GM10847 (cell line): ENCODE measurements around the gene PATJ.

Source experiments
- POLR2A ChIP-seq: IDR thresholded peaks from 2 replicates; pipeline ENCODE4 v1.6.1; 2011; ENCODE audit not compliant: insufficient read length; ENCODE audit errors: extremely low read depth

PATJ gene

GRCh38 chr1:61742620-61743430, 545 bp downstream of the PATJ start:
- no peak for TF ChIP-seq POLR2A

GRCh38 chr1:61743431-61743705, 1.1 kb downstream of the PATJ start:
- TF ChIP-seq POLR2A: no peak

DNA sequence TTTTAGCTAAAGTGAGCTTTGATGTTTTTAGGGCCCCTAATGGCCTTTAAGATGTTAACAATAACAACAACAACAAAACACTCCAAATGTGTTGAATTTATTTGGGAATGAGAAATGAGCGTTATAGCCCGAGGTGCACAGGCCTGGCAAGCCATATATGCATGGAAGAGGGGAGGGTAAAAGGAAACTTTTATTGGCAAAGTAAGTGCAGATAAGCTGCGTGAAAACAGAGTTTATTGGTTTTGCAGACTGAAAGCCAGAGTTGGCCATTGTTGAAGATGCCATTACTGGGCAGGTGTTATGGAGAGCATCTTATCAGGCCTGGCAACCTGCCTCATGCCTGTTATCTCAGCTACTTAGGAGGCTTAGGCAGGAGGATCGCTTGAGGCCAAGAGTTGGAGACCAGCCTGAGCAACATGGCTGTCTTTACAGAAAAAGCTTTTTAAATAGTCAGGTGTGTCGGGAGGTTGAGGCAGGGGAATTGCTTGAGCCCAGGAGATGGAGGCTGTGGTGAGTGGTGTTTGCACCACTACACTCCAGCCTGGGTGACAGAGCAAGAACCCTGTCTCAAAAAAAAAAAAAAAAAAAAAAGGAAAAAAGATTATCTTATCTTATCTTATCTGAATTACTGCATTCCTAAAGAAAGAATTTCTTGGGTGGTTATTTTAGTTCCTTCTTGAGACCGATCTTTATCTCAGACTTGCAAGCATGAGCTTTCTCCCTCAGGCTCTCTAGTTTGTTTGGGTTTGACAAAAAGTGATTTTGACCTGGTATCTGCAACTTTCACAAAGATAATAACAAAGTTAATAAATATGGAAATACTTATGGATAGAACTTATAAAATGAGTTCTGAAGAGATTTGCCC, 1.7 kb downstream of the PATJ start:
- no peak for TF ChIP-seq POLR2A

- no peak for TF ChIP-seq POLR2A
Measured at GRCh38 chr1:61746813-61747212, 4.5 kb downstream of the PATJ start.

GRCh38 chr1:61748566-61748965, 6.3 kb downstream of the PATJ start:
- TF ChIP-seq POLR2A: no peak

DNA sequence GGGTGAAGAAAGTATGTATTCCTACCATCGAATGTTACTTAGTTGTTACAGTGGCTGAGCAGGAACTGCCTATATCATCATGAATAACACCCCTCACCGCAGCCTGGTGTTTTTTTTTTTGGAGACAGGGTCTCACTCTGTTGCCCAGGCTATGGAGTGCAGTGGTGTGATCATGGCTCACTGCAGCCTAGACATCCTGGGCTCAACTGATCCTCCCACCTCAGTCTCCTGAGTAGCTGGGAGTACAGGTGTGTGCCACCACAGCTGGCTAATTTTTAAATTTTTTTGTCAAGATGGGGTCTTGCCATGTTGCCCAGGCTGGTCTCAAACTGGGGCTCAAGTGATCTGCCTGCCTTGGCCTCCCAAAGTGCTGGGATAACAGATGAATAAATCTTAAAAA, 7.3 kb downstream of the PATJ start:
- TF ChIP-seq POLR2A: no peak

DNA sequence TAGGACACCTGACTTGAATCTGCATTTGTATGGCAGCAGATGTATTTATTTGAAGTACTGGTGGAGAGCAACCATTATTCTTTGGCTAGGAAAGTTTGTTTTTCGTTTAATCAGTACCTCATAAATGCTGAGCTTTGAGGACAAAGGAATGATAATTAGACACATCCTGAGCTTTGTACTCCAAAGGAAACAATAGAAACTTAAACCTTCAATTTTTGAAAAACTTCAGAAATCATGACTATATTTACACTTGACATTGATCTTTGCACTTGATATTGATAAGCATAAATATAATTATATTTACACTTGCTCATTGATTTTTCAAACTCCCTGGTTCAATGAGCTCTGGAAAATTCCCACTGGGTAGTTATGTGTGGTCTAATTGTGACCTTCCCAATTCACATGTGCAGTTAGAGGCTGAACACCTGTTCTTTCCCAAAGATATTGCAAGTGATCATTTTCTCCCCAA, 10.7 kb downstream of the PATJ start:
- no peak for TF ChIP-seq POLR2A

- no peak for TF ChIP-seq POLR2A
Measured at GRCh38 chr1:61753998-61754508, 11.8 kb downstream of the PATJ start.

GRCh38 chr1:61754545-61754944, 12.3 kb downstream of the PATJ start:
- TF ChIP-seq POLR2A: no peak

- no peak for TF ChIP-seq POLR2A
Measured at GRCh38 chr1:61756773-61757172, 14.5 kb downstream of the PATJ start.

- TF ChIP-seq POLR2A: no peak
Measured at GRCh38 chr1:61757950-61758349, 15.7 kb downstream of the PATJ start.

GRCh38 chr1:61770131-61770530, 27.9 kb downstream of the PATJ start:
- TF ChIP-seq POLR2A: no peak

DNA sequence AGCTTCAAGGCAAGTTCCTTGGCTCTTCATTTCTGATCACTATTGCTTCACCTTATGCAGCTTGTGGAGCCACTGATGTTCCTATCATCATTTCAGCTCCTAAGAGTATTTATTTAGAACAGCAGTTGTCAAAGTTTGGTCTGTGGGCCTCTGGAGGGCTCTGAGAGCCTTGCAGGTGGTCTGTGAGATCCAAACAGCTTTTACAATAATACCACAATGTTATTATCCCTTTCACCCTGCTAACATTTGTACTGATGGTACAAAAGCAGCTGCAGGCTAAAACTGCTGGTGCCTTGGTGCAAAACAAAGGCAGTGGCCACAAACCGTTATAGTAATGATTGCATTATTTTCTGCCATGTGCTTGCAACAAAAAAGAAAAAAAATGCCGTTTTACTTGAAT, 33.8 kb downstream of the PATJ start:
- no peak for TF ChIP-seq POLR2A

DNA sequence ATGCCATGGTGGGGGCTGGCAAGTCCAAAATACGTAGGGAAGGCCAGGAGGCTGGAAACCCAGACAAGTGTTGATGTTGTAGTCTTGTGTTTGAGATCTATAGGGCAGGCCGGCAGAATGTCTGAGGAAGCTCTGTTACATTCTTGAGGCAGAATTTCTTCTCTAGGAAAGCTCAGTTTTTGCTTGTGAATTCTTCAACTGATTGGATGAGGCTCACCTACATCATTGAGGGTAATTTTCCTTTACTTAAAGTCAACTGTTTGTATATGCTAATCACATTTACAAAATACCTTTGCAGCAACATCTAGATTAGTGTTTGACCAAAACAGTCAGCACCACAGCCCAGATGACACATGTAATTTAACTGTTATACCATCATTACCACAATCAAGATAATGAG, 37.0 kb downstream of the PATJ start:
- TF ChIP-seq POLR2A: no peak

GRCh38 chr1:61781151-61781550, 38.9 kb downstream of the PATJ start:
- TF ChIP-seq POLR2A: no peak

DNA sequence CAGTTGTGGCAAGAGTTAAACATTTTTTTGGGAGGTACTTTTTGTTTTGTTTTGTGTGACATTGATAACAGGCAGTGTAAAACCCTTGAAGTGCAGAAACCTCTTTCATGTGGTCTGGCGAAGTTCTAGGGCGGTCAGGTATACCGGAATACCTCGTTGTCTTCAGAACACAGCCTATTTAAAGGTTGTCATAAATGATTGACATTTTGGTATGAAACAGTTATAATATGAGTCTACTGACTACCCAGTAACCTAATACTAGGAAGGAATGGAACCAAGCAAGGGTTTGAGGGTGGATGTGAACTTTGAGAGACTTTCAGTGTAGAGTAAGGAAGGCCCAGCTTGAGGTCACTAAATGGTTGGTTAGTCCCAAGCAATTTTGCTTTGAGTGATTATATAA, 40.5 kb downstream of the PATJ start:
- TF ChIP-seq POLR2A: no peak
